Thyroid gland (tissue), 4 donors: Measurements from ENCODE around the gene FCAR. TPM values are rescaled to one million over a fixed set of nuclear protein-coding genes. Genes with fewer than 3 reads are reported as not detected.

Source experiments
- small RNA-seq: library from RNA; depleted of rRNA; stranded (forward); fragments of <200 nt; gene quantifications from one replicate; pipeline ENCODE3, GENCODE V24; 2016
- total RNA-seq, 4 donors: library from RNA; depleted of rRNA; stranded (reverse); fragments of >200 nt; gene quantifications; one replicate each; pipeline ENCODE4 v1.2.3, GENCODE V29; 2016

FCAR gene
- total RNA-seq, 4 donors from 2014 or later: 0.49 to 0.67 (median 0.67) TPM; not detected in 1

Small RNAs within 50 kb of the gene (small RNA-seq; reads per million reads assigned to genes)
- gene RNU6-222P: not detected

Other genes starting within 250 kb of the FCAR start
- gene LILRB1, start 243.8 kb upstream of the FCAR start, total RNA-seq: 1 to 10 TPM in 1 of 4 donors, under 1 TPM in 3; 0.13 to 1.5 (median 0.44) TPM
- gene LILRB4, start 211.2 kb upstream of the FCAR start, total RNA-seq: 1 to 10 TPM; 2.7 to 6.2 (median 3.7) TPM
- gene KIR3DL3, start 149.8 kb upstream of the FCAR start, total RNA-seq: not detected
- not detected for gene KIR2DL3, start 135.7 kb upstream of the FCAR start, total RNA-seq
- not detected for gene KIR2DL1, start 104.4 kb upstream of the FCAR start, total RNA-seq
- not detected for gene KIR2DL4, start 70.6 kb upstream of the FCAR start, total RNA-seq
- not detected for gene KIR3DL1, start 57.8 kb upstream of the FCAR start, total RNA-seq
- gene KIR2DS4, start 41.6 kb upstream of the FCAR start, total RNA-seq: not detected
- gene KIR3DL2, start 23.8 kb upstream of the FCAR start, total RNA-seq: not detected
- gene NCR1, start 31.9 kb downstream of the FCAR start, total RNA-seq: not detected
- not detected for gene NLRP7, start 73.3 kb downstream of the FCAR start, total RNA-seq
- 10 to 100 TPM in 3 of 4 donors, 1 to 10 TPM in 1; 3.1 to 17.6 (median 11.1) TPM for gene NLRP2, start 92.1 kb downstream of the FCAR start, total RNA-seq
- under 1 TPM in 1 of 4 donors, not detected in 3; 0.78 TPM for gene GP6, start 164.0 kb downstream of the FCAR start, total RNA-seq
- 10 to 100 TPM; 35.7 to 44.1 (median 38.3) TPM for gene RDH13, start 188.9 kb downstream of the FCAR start, total RNA-seq
- gene EPS8L1, start 201.6 kb downstream of the FCAR start, total RNA-seq: 10 to 100 TPM; 60.6 to 84.8 (median 73.3) TPM
- gene PPP1R12C, start 243.4 kb downstream of the FCAR start, total RNA-seq: 100 to 1,000 TPM in 1 of 4 donors, 10 to 100 TPM in 3; 40.0 to 110 (median 76.1) TPM